DND-41 (cell line): ENCODE data around the gene COMMD6.

Source experiments
- ATAC-seq: fragments of 200-7000 bp; cut with Tn5 transposase; 3 replicates; pipeline ENCODE4 v1.9.1; 2021; ENCODE audit warnings: low read depth; ENCODE audit not compliant: insufficient read depth
- DNase-seq: peaks from one replicate; pipeline ENCODE4 v3.0.0-alpha.2; 2020
- H2AFZ ChIP-seq: 2 replicates; pipeline ENCODE4 v1.6.0; 2012; ENCODE audit warnings: low read depth, low read length
- H3K27ac ChIP-seq: 2 replicates; pipeline ENCODE4 v1.5.1; 2012; ENCODE audit warnings: low read length, inconsistent platforms
- H3K27me3 ChIP-seq: fragments of 200-600 bp; sonication (generic); 2 replicates; pipeline ENCODE4 v1.6.0; 2012; ENCODE audit warnings: low read length, mild to moderate bottlenecking, inconsistent platforms; ENCODE audit not compliant: insufficient read depth, poor library complexity
- H3K36me3 ChIP-seq: 2 replicates; pipeline ENCODE4 v1.5.1; 2012; ENCODE audit warnings: low read length, inconsistent platforms; ENCODE audit not compliant: insufficient read depth
- H3K4me1 ChIP-seq: 2 replicates; pipeline ENCODE4 v1.5.1; 2012; ENCODE audit warnings: mild to moderate bottlenecking, low read length; ENCODE audit not compliant: insufficient read depth
- H3K4me2 ChIP-seq: 2 replicates; pipeline ENCODE4 v1.6.0; 2012; ENCODE audit warnings: mild to moderate bottlenecking, moderate library complexity, low read length, inconsistent platforms; ENCODE audit not compliant: insufficient read depth
- H3K4me3 ChIP-seq, 2 experiments: fragments of 200-600 bp in 1 of 2; shearing (Covaris generic) in 1 of 2; 2 replicates each; pipeline ENCODE4 v1.5.1; 2012 to 2016; ENCODE audit warnings: inconsistent platforms in 2 of 2, low read length in 2 of 2, mild to moderate bottlenecking in 2 of 2, low read depth in 1 of 2, moderate library complexity in 1 of 2
- H3K79me2 ChIP-seq: 2 replicates; pipeline ENCODE4 v1.6.0; 2012; ENCODE audit warnings: low read length, inconsistent platforms; ENCODE audit not compliant: insufficient read depth
- H3K9ac ChIP-seq: 2 replicates; pipeline ENCODE4 v1.6.0; 2012; ENCODE audit warnings: low read depth, mild to moderate bottlenecking, inconsistent platforms, low read length, moderate library complexity
- H3K9me3 ChIP-seq: 2 replicates; pipeline ENCODE4 v1.5.1; 2012; ENCODE audit warnings: low read length, moderate library complexity, mild to moderate bottlenecking, inconsistent platforms; ENCODE audit not compliant: insufficient read depth, severe bottlenecking
- H4K20me1 ChIP-seq: 2 replicates; pipeline ENCODE4 v1.6.0; 2012; ENCODE audit warnings: low read length; ENCODE audit not compliant: insufficient read depth
- EZH2 ChIP-seq: IDR thresholded peaks from 3 replicates; pipeline ENCODE4 v1.6.1; 2012; ENCODE audit warnings: borderline replicate concordance, low read depth, mild to moderate bottlenecking, moderate library complexity, low read length, inconsistent platforms; ENCODE audit not compliant: severe bottlenecking
- TF ChIP-seq, protein P1 (sequence below): IDR thresholded peaks from 2 replicates; pipeline ENCODE4 v1.5.1; 2012; ENCODE audit warnings: borderline replicate concordance, low read length, moderate library complexity, mild to moderate bottlenecking; ENCODE audit not compliant: poor library complexity, severe bottlenecking; ENCODE audit errors: extremely low read depth

The COMMD6 gene

DNA sequence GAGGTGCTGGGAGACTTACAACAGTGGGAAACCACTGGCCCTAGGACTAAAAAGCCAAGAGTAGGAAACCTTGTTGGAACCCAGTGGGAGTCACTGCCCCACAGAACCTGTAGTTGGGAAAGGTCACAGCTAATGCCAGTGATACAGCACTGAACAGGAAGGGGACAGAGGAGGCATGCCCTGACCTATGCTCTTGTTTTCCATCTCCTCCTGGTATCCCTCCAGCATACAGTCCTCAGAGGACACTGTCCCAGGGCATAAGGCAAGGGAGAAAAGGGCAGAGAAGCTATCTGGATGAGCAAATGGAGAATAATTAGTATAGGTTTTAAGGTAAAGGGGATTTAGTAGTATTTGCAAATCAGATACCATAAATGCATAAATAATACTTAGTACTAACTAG is 44.5 kb downstream of the COMMD6 start:
- Histone ChIP-seq H4K20me1 (no peaks in the 10 kb centered on the region), H3K4me2 (no peak overlapping the region), H2AFZ (no peak overlapping the region), H3K36me3 (no peaks in the 10 kb centered on the region), H3K9me3 (no peaks in the 10 kb centered on the region), H3K4me1 (no peaks in the 10 kb centered on the region), H3K27ac (no peak overlapping the region), H3K9ac (no peak overlapping the region), H3K27me3 (peaks cover 8% of the 10 kb centered on the region), H3K4me3 (no peak overlapping the region), H3K79me2 (no peaks in the 10 kb centered on the region)
- ATAC-seq: no peak
- no peak for DNase-seq
- TF ChIP-seq, protein P1, sequence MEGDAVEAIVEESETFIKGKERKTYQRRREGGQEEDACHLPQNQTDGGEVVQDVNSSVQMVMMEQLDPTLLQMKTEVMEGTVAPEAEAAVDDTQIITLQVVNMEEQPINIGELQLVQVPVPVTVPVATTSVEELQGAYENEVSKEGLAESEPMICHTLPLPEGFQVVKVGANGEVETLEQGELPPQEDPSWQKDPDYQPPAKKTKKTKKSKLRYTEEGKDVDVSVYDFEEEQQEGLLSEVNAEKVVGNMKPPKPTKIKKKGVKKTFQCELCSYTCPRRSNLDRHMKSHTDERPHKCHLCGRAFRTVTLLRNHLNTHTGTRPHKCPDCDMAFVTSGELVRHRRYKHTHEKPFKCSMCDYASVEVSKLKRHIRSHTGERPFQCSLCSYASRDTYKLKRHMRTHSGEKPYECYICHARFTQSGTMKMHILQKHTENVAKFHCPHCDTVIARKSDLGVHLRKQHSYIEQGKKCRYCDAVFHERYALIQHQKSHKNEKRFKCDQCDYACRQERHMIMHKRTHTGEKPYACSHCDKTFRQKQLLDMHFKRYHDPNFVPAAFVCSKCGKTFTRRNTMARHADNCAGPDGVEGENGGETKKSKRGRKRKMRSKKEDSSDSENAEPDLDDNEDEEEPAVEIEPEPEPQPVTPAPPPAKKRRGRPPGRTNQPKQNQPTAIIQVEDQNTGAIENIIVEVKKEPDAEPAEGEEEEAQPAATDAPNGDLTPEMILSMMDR: no peak
- TF ChIP-seq EZH2: no peak

DNA sequence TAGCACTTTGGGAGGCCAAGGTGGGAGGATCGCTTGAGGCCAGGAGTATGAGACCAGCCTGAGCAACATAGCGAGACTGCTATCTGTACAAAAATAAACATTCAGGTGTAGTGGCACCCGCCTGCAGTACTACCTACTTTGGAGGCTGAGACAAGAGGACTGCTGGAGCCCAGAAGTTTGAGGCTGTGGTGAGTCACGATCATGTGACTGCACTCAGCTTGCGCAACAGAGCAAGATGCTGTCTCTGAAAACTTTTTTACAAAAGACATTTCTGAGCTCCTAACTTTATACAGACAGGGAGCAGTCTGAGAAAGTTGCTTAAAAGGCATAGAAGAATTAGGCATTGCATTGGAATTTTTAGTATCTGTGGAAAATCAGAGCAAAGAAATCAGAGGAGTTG is 45.3 kb downstream of the COMMD6 start:
- no peak for DNase-seq
- H3K4me1 ChIP-seq: no peaks in the 10 kb centered on the region
- no peak overlapping the region for H3K4me2 ChIP-seq
- no peak overlapping the region for H2AFZ ChIP-seq
- H4K20me1 ChIP-seq: no peaks in the 10 kb centered on the region
- H3K9me3 ChIP-seq: no peaks in the 10 kb centered on the region
- peaks cover 9% of the 10 kb centered on the region for H3K27me3 ChIP-seq
- H3K27ac ChIP-seq: no peak overlapping the region
- H3K9ac ChIP-seq: no peak overlapping the region
- H3K36me3 ChIP-seq: no peaks in the 10 kb centered on the region
- ATAC-seq: no peak
- no peaks in the 10 kb centered on the region for H3K79me2 ChIP-seq
- TF ChIP-seq, protein P1: no peak
- no peak for TF ChIP-seq EZH2
- no peak overlapping the region for H3K4me3 ChIP-seq

DNA sequence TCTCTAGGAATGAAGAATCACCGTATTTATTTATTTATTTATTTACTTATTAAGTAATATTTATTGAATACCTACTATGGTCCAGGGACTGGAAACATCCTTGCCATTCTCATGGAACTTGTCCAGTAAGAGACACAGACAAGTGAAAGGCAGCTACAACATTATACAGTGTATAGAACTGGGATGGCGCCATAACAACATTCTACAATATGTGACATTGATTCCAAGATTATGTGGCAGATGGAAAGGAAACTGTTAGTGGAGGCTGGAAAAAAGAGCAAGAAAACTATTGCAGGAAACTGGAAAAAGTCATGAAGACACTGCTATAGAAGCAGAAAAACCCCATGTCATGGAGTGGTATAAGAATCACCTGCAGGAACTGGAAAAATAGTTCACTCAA is 46.3 kb downstream of the COMMD6 start:
- Histone ChIP-seq H3K27me3 (peaks cover 16% of the 10 kb centered on the region), H3K4me3 (no peak overlapping the region), H3K79me2 (no peaks in the 10 kb centered on the region), H4K20me1 (no peaks in the 10 kb centered on the region), H3K27ac (no peak overlapping the region), H3K4me2 (no peak overlapping the region), H3K9ac (no peak overlapping the region), H3K4me1 (no peaks in the 10 kb centered on the region), H3K9me3 (no peaks in the 10 kb centered on the region), H2AFZ (no peak overlapping the region), H3K36me3 (no peaks in the 10 kb centered on the region)
- DNase-seq (no peak), ATAC-seq (no peak)
- no peak for TF ChIP-seq EZH2
- TF ChIP-seq, protein P1: no peak

DNA sequence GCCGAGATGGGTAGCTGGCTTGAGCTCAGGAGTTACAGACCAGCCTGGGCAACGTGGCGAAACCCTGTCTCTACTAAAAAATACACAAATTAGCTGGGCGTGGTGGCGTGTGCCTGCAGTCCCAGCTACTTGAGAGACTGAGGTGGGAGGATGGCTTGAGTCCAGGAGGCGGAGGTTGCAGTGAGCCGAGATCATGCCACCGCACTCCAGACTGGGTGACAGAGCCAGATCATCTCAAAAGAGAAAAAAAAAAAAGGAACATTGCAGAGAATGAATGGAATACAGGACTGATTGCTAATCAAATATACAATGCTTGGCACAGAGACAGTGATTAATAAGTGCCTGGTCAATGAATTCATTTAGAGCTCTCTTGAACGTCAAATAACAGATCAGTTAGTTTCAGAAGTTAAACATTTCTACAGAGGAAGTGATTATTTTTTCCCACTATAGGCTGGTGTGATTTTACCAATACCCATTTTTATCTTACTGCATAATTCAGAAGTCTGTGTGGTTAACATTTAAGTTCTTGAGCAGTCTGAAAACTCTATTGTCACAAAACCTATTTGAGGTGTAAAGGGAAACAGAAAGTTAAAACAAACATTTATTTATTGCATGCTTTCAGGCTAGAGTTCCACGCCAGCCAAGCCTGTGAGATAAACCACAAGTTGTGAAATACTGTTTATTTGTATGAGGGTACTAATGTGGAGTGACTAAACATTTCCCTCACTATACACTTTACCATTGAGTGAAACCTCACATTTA is 48.0 kb downstream of the COMMD6 start:
- Histone ChIP-seq H3K36me3 (no peaks in the 10 kb centered on the region), H2AFZ (no peak overlapping the region), H3K9ac (no peak overlapping the region), H4K20me1 (no peaks in the 10 kb centered on the region), H3K4me2 (no peak overlapping the region), H3K27me3 (peaks cover 24% of the 10 kb centered on the region), H3K9me3 (no peaks in the 10 kb centered on the region), H3K79me2 (no peaks in the 10 kb centered on the region), H3K27ac (no peak overlapping the region), H3K4me1 (no peaks in the 10 kb centered on the region), H3K4me3 (no peak overlapping the region)
- peak; percentile 45; the same call in 2 of the 3 replicates for ATAC-seq
- no peak for TF ChIP-seq EZH2
- TF ChIP-seq, protein P1: no peak
- no peak for DNase-seq
